Limb (tissue), 2 donors: ENCODE data around the gene UBASH3B.
"Not testable (repeated sequence)": the region's sequence is repeated elsewhere in the genome, so short reads cannot be mapped to it uniquely, and the experiment has no call there.

ENCODE experiments used
- DNase-seq, 2 donors: peaks; one replicate each; pipeline ENCODE4 v3.0.0-alpha.2; 2016; ENCODE audit errors: extremely low spot score in 2 of 2

The UBASH3B gene, protein sequence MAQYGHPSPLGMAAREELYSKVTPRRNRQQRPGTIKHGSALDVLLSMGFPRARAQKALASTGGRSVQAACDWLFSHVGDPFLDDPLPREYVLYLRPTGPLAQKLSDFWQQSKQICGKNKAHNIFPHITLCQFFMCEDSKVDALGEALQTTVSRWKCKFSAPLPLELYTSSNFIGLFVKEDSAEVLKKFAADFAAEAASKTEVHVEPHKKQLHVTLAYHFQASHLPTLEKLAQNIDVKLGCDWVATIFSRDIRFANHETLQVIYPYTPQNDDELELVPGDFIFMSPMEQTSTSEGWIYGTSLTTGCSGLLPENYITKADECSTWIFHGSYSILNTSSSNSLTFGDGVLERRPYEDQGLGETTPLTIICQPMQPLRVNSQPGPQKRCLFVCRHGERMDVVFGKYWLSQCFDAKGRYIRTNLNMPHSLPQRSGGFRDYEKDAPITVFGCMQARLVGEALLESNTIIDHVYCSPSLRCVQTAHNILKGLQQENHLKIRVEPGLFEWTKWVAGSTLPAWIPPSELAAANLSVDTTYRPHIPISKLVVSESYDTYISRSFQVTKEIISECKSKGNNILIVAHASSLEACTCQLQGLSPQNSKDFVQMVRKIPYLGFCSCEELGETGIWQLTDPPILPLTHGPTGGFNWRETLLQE

DNA sequence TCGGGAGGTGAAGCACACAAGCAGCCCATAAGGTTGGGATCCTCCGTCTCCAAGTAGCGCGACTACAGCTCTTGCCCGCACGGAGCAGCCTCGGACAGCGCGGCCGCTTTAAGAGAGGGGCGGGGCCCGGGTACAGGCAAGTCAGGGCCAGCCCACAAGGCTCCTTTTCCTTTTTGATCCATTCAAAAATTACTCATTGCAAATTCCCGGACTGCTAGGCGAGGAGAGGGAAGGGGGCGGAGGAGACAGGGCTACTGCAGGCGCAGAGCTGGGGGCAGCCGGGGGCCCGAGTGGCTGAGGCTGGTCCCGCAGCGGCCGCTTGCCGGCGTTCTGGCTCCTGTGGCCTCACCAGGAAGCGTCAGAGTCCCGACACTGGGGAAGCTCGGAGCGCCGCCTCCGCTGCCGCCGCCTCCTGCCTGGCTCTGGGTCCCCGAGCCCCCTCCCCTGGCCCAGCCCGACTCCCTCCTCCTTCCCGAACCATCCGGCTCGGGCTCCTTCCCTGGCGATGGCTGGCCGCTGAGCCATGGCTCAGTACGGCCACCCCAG is at the start of gene UBASH3B:
TSS of gene UBASH3B (plus strand) at position 196 of the 546 bp plus-strand sequence. CDS start at position 524, 328 bp downstream.
- DNase-seq = peak; percentile 82 to 85

DNA sequence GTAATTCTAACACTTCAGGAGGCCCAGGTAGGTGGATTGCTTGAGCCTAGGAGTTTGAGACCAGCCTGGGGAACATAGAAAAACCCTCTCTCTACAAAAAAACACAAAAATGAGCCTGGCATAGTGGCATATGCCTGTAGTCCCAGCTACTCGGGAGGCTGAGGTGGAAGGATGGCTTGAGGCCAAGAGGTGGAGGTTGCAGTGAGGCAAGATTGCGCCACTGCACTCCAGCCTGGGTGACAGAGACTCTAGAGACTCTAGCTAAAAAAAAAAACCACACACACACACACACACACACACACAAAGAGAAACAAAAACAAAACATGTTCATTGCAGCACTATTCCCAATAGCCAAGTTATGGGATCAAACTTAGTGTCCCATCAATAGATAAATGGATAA is 48.4 kb upstream of the UBASH3B start:
- DNase-seq = not testable (repeated sequence)

DNA sequence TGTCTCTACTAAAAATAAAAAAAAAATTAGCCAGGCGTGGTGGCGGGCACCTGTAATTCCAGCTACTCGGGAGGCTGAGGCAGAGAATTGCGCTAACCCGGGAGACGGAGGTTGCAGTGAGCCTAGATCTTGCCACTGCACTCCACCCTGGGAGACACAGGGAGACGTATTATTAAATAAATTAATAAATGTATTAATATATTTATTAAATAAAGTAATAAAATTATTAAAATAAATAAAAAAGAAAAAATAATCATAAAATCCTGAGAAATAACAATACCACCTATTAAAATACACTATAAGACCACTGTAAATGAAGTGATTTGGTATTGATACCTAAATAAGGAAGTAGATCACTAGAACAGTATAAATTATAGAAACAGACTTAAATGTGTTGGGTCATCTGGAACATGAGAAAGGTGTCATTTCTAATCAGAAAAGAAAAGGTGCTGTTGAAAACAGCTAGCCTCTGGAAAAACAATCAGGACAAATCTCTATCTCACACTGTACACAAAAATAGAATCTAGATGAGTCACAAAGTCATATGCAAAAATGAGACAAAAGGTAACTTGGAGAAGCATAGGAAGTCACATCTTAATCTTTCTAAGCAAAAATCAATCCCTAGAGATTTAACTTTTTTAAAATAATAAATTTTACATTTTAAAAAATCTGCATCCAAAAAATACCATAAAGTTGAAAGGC is 43.2 kb upstream of the UBASH3B start:
- no peak for DNase-seq

DNA sequence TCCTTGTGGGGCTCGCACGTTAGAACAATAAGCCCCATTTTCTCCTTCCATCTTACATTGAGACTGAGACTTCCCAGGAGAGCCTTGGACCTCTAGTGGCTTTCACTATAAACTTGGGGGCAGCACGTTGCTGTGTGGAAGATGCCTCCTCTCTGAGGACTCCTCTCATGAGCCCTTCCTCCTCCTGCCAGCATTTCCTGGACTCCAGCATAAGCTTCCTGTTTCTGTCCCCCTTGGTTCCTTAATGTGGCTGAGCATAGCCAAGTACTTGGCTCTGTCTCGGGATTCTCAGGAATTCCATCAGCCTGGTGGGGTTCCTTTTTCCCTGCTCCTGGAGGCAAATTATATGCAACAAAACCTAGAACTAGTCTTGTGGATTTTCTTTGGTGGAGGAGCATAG is 38.8 kb upstream of the UBASH3B start:
- no peak for DNase-seq

DNA sequence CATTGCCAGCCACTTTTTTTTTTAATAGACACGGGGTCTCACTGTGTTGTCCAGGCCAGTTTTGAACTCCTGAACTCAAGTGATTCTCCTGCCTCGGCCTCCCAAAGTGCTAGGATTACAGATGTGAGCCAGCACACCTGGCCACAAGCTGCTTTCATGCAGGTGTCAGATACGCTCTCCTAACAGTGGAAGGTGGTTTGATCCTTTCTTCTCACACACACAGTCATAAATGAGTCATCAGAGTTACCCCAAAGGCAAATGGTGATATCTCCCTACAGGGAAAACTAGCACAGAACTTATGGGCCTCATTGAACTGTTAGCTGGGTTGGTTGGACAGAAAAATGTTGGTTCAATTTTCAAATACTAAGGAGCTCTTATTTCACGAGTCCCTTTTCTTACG is 38.2 kb upstream of the UBASH3B start:
- DNase-seq = no peak

DNA sequence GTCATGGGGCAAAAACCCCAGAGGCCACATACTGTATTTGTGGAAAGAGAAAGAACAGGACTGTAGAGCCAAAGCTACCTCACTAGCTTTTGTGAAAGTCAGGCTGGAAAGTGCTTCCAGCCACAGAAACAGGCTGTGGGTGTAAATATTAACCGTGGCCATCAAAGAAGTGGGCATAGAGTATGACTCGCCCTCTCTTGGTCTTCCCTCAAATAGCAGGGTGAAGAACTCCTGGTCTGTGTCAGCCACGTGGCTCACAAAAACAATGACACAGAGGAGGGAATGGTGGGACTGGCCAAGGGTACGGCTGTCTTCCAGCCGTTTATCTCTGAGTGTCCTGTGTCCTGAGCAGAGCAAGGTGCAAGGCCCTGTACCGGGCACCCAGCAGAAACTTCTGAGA is 37.6 kb upstream of the UBASH3B start:
- no peak for DNase-seq

DNA sequence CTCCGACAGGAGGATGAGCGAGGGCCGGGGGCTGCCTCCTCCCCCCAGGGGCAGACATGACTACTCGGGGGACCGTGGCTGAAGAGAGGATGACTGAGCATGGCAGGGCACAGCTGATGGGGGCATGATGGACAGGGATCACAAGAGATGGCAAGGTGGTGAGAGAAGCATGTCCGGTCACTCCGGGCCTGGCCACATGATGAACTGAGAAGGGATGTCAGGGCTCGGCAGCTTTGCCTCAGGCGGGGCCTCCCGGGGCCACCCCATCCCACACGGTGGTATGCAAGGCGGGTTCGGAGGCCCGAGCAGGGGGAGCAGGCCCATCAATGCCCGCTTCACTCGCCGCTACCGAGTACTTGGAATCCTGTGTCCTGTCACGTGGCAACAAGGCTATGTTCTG is 36.6 kb upstream of the UBASH3B start:
- DNase-seq = no peak

DNA sequence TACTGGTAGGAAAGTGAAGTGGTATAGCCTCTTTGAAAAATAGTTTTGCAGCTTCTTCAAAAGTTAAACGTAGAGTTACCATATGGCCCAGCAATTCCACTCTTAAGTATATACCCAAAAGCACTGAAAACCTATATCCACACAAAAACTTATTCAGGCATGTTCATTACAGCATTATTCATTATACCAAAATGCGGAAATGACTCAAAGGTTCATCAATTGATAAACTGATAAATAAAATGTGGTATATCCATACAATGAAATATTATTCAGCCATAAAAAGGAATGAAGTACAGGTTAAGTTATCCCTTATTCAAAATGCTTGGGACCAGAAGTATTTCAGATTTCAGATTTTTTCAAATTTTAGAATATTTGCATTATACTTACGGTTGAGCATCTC is 35.8 kb upstream of the UBASH3B start:
- no peak for DNase-seq

DNA sequence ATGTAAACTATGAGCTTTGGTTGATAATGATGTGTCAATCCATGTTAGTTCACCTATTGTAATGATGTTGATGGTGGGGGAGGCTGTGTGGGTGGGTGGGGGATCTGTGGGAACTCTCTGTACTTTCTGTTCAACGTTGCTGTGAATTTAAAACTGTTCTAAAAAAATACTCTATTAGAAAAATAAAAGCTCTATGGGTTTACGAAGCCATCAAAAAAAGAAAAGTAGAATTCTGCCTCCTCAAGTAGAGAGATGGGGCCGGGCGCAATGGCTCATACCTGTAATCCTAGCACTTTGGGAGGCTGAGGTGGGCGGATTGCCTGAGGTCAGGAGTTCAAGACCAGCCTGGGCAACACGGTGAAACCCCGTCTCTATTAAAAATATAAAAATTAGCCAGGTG is 30.0 kb upstream of the UBASH3B start:
- DNase-seq = not testable (repeated sequence)

DNA sequence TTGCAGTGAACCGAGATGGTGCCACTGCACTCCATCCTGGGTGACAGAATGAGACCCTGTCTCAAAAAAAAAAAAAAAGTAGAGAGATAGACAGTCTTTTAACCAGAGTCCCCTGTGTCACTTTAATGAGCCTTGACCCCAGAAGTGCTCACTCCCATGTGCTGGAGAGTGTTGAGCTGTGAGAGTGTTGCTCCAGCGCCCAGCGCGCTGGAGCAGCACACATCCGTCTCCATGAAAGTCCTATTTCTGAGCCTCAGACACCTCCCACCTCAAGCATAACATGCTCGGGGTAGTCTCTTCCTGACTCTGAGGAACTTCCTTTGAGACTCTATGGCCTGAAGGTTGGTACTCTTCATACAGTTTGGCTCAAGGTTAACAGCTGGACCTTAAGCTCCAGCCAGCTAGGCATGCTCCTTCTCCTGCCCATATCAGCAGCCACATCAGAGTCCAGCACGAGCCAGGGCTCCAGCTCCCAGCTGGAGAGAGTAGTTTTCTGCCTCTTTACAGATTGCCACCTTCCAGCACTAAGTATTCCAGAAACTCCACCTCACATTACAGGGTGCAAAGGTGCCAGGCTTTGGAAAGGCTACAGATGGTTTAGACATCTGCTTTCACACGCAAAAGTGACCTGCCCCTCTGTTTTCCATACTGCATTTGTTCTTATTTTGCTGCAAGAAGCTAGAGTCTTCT is 29.4 kb upstream of the UBASH3B start:
- DNase-seq = no peak

DNA sequence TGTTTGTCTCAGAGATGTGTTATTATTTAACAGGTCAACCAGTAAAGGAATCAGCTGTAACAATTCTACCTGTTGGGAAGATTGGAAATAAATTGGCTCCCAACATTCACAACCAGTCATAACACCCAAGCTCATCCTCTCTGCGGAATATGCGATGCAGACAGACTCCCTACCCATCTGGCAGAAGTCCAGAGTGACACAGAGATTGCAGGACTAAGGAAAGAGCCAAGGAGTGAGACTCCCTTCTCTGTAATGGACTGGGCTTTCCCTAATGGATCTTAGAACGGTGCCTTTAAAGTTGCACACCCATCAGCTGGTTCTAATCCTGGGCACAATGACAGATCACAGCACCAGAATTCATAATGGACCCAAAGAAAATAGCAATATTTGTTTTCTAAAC is 27.8 kb upstream of the UBASH3B start:
- DNase-seq = no peak

DNA sequence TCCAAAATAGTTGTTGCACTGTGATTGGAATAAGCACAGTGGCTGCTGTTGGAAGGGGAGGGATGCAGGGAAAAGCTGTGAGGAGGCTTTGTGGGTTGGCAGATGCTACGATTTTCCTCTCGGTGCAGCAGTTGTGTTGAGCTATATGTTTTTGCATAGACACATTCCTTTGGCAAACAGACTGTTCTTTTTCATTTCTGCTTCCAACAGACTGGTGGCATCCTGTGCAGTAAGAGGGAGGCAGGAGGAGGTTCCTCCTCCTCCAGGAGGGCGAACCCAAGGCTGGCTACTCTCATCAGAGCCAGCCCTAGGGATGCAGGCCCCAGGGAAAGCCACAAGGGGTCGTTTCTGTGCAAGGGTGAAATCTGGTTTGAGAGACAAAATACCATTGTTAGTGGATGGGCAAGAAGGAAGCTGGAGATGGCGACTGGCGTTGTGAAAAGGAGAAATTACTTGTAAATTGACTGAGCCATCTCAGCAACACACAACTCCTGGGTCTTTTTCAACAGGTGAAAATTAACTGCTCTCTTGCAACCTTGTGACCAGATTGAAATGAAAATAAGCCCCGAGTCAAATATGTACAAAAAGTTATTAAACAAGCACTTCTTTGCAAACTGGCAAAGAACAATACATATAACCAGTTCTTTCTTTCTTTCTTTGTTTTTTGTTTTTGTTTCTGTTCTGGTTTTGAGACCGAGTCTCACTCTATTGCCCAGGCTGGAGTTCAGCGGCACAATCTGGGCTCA is 26.5 kb upstream of the UBASH3B start:
- DNase-seq = peak; percentile 53 to 65

DNA sequence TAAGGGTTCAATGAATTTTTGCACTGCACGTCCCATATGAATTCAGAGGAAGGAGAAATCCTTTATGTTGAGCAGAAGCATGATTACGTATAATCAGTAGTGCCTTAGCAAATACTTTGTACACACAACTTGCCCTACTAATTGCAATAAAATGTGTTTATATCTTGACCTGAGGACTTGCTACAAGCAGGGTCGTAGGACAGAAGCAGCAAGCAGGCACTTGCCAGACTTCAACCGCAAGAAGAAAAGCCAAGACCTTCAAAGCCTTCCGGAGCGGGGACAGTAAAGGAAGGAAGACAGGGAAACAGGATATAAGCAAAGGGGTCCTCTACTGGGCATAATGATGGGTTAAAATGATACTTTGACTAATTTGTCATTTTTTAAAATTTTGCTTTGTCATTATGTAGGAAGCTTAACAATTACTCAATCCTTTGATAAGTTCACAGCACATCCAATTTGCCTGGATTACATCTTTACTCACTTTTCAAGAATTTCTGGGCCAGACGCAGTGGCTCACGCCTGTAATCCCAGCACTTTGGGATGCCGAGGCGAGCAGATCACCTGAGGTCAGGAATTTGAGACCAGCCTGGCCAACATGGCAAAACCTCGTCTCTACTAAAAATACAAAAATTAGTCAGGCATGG is 23.2 kb upstream of the UBASH3B start:
- DNase-seq = no peak

DNA sequence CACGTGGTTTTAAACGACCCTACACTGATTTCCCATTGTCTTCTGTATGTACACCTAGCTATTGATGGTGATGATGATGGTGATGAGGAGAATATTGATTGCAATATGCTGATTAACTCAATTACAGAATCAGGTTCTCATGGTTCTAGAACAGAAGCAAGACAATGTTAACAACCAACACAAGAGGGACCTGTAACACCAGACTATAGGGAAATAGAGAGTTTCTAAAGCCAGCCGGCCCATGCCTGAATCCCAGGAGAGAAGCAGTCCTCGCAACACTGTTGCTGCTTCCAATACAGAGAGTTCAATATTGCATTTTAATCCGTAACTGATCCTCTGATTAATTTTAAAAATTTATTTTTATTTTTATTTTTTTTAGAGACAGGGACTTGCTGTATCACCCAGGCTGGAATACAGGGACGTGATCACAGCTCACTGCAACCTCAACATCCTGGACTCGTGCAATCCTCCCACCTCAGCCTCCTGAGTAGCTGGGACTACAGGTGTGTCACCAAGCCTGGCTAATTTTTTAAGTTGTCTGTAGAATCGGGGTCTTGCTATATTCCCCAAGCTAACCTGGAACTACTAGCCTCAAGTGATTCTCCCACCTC is 22.2 kb upstream of the UBASH3B start:
- DNase-seq = peak in 1 of 2 donors; percentile 60

DNA sequence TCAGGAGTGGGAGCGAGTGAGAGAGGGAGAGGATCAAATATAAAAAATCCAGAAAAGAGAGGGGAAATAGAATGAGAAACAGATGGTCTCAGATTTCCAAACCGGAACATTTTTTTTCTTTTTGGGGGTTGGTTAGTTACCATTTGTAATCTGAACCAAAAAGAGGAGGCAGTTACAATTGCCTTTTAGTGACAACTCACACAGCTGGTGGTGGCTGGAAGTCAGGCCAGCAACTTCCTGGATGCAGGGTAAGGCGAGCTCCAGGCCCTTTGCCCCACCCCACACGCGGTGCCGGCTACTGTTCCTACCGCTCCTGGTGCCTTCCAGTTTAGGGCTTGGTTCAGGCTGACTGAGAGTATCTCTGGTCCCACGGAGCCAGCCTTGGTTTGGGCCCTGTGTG is 21.0 kb upstream of the UBASH3B start:
- DNase-seq = peak; percentile 46 to 51

DNA sequence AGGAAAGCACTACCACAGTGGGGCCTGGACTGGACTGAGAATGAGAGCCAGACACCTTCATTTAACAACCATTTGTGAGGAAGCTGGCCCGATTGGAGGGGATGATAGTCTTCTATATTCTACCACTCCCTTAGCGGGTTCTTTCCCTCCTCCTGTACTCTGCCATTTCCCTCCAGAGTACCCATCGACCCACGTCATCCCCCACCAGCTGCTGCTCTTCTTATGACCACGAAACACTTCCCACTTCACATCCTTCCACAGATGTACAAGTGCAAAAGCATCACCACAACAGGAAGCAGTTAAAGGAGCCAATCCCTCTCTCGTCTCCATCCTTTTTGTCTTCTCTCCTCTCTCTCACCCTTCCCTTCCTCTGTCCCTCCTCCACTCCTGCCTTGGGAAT is 18.0 kb upstream of the UBASH3B start:
- DNase-seq = no peak

DNA sequence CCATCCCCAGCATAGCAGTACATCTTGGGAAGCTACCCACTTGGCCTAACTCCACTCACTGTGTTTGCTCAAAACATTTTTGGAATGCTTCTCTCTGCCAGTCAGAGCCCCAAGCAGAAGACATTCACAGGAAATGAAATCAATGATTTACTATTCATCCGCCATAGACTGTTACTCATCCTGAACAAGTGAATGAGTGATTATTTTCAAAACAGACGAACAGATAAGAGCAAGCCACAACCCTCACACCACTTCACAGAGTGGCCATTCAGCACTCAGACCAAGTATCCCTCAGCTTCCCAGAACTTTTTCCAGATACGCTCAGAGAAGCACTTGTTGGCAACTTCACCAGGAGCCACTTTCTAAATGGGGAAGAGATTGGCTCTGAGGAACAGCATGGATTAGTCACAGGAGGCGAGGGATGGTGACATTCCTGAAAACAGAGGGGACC is 13.0 kb upstream of the UBASH3B start:
- no peak for DNase-seq

DNA sequence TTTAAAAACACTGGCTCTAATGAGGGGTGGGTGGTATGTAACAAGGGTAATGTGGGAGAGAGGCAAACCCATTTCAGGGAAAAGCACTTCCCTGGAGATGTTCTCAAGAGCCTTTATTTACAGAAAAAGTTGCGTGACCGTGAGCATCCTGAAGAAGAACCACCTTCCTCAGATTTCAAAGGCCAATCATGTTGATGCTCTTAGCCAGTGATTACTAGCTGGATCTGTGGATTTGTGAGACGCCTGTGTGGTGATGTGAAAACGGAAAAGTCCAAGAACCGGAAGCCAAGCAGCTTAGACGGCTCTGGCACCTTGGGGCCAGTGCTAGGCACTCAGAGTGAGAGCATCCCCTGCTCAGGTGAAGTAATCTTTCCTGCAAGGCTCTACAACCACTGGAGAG is 12.6 kb upstream of the UBASH3B start:
- no peak for DNase-seq

DNA sequence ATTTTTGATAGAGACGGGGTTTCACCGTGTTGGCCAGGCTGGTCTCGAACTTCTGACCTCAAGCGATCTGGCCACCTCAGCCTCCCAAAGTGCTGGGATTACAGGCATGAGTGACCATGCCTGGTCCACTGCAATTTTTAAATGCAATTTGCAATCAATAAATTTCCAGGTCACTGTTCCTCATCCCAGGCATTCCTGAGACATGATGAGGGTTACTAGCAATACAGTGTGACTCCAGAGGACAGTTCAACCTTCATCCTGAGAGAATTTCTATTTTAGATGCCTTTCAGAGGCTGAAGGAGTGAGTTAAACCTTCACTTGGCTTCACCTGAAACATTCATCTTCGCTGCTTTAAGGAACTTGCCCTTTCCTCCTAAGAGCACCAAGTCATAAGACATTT is 9.7 kb upstream of the UBASH3B start:
- no peak for DNase-seq
